Measurements from ENCODE around the gene IL17RD. TPM values are rescaled to one million over a fixed set of nuclear protein-coding genes. Genes with fewer than 3 reads are reported as not detected.

IL17RD gene
- total and polyA plus RNA-seq, 2 of the 13 experiments (the other 11 are each of a cell fraction or from before 2014, with no cell fraction given) = 0.28 to 0.31 TPM

GRCh38 chr3:57089043-57089442 lies 76.1 kb downstream of the IL17RD start:
- 4% methylated on average over 4 of the region's 4 CpGs for WGBS (ENCODE audit: low lambda C conversion rate)
- no TSS peak for BruUV-seq (replicated peaks)
- no peaks in the 10 kb centered on the region for H3K9me3 ChIP-seq (ENCODE audit: low read length)
- H3K27ac ChIP-seq (ENCODE audit: extremely low read length, insufficient read depth, low read length) = no peak overlapping the region
- H3K79me2 ChIP-seq (ENCODE audit: insufficient read depth, low read length) = no peaks in the 10 kb centered on the region
- peak overlapping the region; percentile 8; the same call in 1 of the 2 replicates for H3K4me2 ChIP-seq (ENCODE audit: low read depth, low read length)
- no peaks in the 10 kb centered on the region for H4K20me1 ChIP-seq (ENCODE audit: insufficient read depth, low read length)
- FAIRE-seq (peak; percentile 15), DNase-seq (ENCODE audit: low spot score) (peak; percentile 40), ATAC-seq (peak; percentile 86)
- in situ Hi-C loops (cut with HindIII; ENCODE audit: extremely low pct_ligation_motif_present, low pct_unique_long_range_greater_than_20kb) (loop anchor here (10.0 kb wide), 1 partner anchor 94 kb away; no protein-coding TSS in a partner anchor), intact Hi-C loops (cut with micrococcal nuclease; ENCODE audit: unreplicated experiment) (no loop called here)
- no peak overlapping the region for H3K4me3 ChIP-seq (replicated peaks in 1 of 3; ENCODE audit: insufficient read depth in 1 of 3, low read depth in 2 of 3, low read length in 3 of 3)
- H3K36me3 ChIP-seq (replicated peaks in 1 of 2; ENCODE audit: control insufficient read depth in 1 of 2, insufficient read depth in 2 of 2, low read length in 2 of 2) = no peaks in the 10 kb centered on the region
- ChIA-PET POLR2A (no interaction called here), CTCF (ENCODE audit: low intra/inter-chr PET ratio, low total read pairs) (no interaction called here)
- peak; percentile 82 for TF ChIP-seq TEAD3 (CRISPR knock-in tag; optimal IDR thresholded peaks at IDR 0.05; ENCODE audit: borderline replicate concordance)
- TF ChIP-seq ZBTB3 (CRISPR knock-in tag; IDR thresholded peaks at IDR 0.05; ENCODE audit: borderline replicate concordance, low read depth) = no peak
- TF ChIP-seq, protein P1, sequence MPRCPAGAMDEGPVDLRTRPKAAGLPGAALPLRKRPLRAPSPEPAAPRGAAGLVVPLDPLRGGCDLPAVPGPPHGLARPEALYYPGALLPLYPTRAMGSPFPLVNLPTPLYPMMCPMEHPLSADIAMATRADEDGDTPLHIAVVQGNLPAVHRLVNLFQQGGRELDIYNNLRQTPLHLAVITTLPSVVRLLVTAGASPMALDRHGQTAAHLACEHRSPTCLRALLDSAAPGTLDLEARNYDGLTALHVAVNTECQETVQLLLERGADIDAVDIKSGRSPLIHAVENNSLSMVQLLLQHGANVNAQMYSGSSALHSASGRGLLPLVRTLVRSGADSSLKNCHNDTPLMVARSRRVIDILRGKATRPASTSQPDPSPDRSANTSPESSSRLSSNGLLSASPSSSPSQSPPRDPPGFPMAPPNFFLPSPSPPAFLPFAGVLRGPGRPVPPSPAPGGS (CRISPR knock-in tag; IDR thresholded peaks at IDR 0.05) = no peak
- TF ChIP-seq HNF4A (CRISPR knock-in tag; IDR thresholded peaks at IDR 0.05) = peak; percentile 47; the same call in 1 of the 2 replicates
- TF ChIP-seq MAFF (IDR thresholded peaks at IDR 0.05; ENCODE audit: low read depth, low read length) = 0 out of 2 replicates have a peak, but pooled peaks have one; percentile 7
- 0 out of 4 replicates have a peak, but pooled peaks have one; percentile 12 to 28 for TF ChIP-seq MAFK (conservative IDR thresholded peaks at IDR 0.05 in 1 of 2, IDR thresholded peaks at IDR 0.05 in 1 of 2; ENCODE audit: low read length in 2 of 2)
- TF ChIP-seq ZNF652 (CRISPR knock-in tag; IDR thresholded peaks at IDR 0.05; ENCODE audit: borderline replicate concordance, low read depth) = peak; percentile 88
- TF ChIP-seq SAP130 (CRISPR knock-in tag; IDR thresholded peaks at IDR 0.05; ENCODE audit: low read depth) = 0 out of 2 replicates have a peak, but pooled peaks have one; percentile 14
- TF ChIP-seq, protein P2, sequence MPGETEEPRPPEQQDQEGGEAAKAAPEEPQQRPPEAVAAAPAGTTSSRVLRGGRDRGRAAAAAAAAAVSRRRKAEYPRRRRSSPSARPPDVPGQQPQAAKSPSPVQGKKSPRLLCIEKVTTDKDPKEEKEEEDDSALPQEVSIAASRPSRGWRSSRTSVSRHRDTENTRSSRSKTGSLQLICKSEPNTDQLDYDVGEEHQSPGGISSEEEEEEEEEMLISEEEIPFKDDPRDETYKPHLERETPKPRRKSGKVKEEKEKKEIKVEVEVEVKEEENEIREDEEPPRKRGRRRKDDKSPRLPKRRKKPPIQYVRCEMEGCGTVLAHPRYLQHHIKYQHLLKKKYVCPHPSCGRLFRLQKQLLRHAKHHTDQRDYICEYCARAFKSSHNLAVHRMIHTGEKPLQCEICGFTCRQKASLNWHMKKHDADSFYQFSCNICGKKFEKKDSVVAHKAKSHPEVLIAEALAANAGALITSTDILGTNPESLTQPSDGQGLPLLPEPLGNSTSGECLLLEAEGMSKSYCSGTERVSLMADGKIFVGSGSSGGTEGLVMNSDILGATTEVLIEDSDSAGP (CRISPR knock-in tag; IDR thresholded peaks at IDR 0.05; ENCODE audit: borderline replicate concordance) = 0 out of 2 replicates have a peak, but pooled peaks have one; percentile 49
- H3K4me1 ChIP-seq (ENCODE audit: insufficient read depth, low read length) = peaks cover 45% of the 10 kb centered on the region
- H3K27me3 ChIP-seq (ENCODE audit: control insufficient read depth in 1 of 2, insufficient read depth in 2 of 2, low read length in 2 of 2) = peaks cover under 1 to 2% of the 10 kb centered on the region in 2 experiments; a peak in 3 of 5 replicates
- H3K9ac ChIP-seq (ENCODE audit: insufficient read depth, low read depth, low read length) = no peak overlapping the region
- H2AFZ ChIP-seq (ENCODE audit: low read length) = no peak overlapping the region

Data from HepG2 (cell line).